ENCODE results near the gene KRTAP3-1.

DNA sequence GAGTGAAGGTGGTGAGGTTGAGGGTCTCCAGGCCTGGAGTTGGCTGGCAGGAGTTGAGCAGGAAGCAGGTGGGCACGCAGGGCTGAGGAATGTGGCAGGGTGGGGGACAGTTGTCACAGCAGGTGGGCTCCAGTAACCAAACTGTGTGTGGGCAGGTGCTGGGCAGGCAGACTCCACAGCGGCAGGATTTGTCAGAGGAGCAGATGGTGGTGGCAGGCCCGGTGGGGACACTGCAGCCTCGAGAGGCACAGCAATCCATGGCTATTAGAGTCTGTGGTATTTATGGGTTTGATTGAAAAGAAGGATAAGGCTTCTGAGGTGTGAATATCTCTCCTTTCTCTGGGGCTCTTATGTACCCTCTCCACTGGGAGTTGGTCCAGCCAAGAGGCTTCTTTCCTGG lies 15.1 kb downstream of the KRTAP3-1 start, which contains the start of gene KRTAP3-3:
- no peak for TF ChIP-seq POLR2A (IDR thresholded peaks at IDR 0.05)
- TF ChIP-seq, protein P1, sequence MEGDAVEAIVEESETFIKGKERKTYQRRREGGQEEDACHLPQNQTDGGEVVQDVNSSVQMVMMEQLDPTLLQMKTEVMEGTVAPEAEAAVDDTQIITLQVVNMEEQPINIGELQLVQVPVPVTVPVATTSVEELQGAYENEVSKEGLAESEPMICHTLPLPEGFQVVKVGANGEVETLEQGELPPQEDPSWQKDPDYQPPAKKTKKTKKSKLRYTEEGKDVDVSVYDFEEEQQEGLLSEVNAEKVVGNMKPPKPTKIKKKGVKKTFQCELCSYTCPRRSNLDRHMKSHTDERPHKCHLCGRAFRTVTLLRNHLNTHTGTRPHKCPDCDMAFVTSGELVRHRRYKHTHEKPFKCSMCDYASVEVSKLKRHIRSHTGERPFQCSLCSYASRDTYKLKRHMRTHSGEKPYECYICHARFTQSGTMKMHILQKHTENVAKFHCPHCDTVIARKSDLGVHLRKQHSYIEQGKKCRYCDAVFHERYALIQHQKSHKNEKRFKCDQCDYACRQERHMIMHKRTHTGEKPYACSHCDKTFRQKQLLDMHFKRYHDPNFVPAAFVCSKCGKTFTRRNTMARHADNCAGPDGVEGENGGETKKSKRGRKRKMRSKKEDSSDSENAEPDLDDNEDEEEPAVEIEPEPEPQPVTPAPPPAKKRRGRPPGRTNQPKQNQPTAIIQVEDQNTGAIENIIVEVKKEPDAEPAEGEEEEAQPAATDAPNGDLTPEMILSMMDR (IDR thresholded peaks at IDR 0.05), result no peak

All from testis (tissue), 2 donors.